Measurements from ENCODE around the gene DUSP14. TPM values are rescaled to one million over a fixed set of nuclear protein-coding genes. Genes with fewer than 3 reads are reported as not detected.

DUSP14 gene
- polyA plus RNA-seq, 1 experiment: 152 TPM

DNA sequence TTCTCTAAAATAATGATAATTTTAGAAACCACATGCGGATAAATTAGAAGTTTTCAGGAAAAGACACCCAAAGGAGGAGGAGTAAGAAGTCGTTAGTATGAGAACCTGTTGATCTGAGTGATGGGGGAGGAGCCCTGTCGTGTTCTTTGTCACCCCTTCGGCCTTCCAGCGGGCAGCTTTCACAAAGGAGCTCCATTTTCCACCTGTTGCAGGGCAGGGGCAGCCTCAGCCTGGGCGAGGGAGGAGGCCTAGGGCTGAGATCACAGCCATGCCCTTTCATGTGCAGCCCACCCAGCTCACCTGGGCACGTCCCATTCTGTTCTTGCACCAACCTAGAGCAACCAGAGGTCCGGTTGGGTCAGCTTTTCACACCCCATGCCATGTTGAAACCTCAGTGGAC lies 5.3 kb downstream of the DUSP14 start:
- no peaks in the 10 kb centered on the region for H3K27me3 ChIP-seq (ENCODE audit: control insufficient read depth, insufficient read depth, low read length)
- no peak overlapping the region for H3K4me3 ChIP-seq (ENCODE audit: low read depth, low read length)
- no peak for DNase-seq (ENCODE audit: low read depth)
- TF ChIP-seq, protein P1, sequence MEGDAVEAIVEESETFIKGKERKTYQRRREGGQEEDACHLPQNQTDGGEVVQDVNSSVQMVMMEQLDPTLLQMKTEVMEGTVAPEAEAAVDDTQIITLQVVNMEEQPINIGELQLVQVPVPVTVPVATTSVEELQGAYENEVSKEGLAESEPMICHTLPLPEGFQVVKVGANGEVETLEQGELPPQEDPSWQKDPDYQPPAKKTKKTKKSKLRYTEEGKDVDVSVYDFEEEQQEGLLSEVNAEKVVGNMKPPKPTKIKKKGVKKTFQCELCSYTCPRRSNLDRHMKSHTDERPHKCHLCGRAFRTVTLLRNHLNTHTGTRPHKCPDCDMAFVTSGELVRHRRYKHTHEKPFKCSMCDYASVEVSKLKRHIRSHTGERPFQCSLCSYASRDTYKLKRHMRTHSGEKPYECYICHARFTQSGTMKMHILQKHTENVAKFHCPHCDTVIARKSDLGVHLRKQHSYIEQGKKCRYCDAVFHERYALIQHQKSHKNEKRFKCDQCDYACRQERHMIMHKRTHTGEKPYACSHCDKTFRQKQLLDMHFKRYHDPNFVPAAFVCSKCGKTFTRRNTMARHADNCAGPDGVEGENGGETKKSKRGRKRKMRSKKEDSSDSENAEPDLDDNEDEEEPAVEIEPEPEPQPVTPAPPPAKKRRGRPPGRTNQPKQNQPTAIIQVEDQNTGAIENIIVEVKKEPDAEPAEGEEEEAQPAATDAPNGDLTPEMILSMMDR (IDR thresholded peaks at IDR 0.05; ENCODE audit: insufficient read depth, low read depth, low read length): no peak
- CTCF ChIA-PET: interaction anchor here (1.0 to 1.6 kb wide), 3 partner anchors 11 to 48 kb away, joined by 3 to 4 read pairs (median 3); no protein-coding TSS in a partner anchor
- no peaks in the 10 kb centered on the region for H3K36me3 ChIP-seq (ENCODE audit: control insufficient read depth, insufficient read depth, low read length)
- POLR2A ChIA-PET: interaction anchor here (0.6 kb wide), 1 partner anchor 35 kb away, joined by 4 read pairs; no protein-coding TSS in a partner anchor

DNA sequence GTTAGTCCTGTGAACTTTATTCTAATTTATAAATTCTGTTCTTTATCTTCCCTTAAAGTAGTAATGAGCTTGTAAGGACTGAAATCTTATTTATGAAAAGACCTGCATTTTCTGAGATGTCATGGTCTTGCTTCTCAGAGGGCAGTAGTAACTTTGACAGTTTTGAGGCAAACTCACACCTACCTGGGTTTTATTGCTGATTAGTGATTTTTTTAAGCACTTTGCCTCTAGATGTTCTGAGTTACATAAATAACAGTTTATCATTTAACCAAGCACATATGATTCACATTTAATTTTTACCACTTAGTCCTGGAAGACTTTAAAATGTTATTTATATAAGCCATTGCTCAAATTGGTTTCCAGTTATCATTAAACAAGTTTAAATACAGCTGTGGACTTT lies 10.7 kb downstream of the DUSP14 start:
- Histone ChIP-seq H3K36me3 (ENCODE audit: control insufficient read depth, insufficient read depth, low read length) (peaks cover 1% of the 10 kb centered on the region; the same call in 1 of the 2 replicates), H3K27me3 (ENCODE audit: control insufficient read depth, insufficient read depth, low read length) (no peaks in the 10 kb centered on the region), H3K4me3 (ENCODE audit: low read depth, low read length) (no peak overlapping the region)
- ChIA-PET CTCF (interaction anchor here (0.5 to 1.8 kb wide), 2 partner anchors 24 to 127 kb away, joined by 4 read pairs; no protein-coding TSS in a partner anchor), POLR2A (no interaction called here)
- TF ChIP-seq, protein P1 (IDR thresholded peaks at IDR 0.05; ENCODE audit: insufficient read depth, low read depth, low read length): no peak
- DNase-seq (ENCODE audit: low read depth): no peak

- peaks cover 5% of the 10 kb centered on the region for H3K36me3 ChIP-seq (ENCODE audit: control insufficient read depth, insufficient read depth, low read length)
- H3K27me3 ChIP-seq (ENCODE audit: control insufficient read depth, insufficient read depth, low read length): no peaks in the 10 kb centered on the region
- ChIA-PET POLR2A (no interaction called here), CTCF (no interaction called here)
- TF ChIP-seq, protein P1 (IDR thresholded peaks at IDR 0.05; ENCODE audit: insufficient read depth, low read depth, low read length): no peak
- H3K4me3 ChIP-seq (ENCODE audit: low read depth, low read length): no peak overlapping the region
- no peak for DNase-seq (ENCODE audit: low read depth)
These were observed 12.6 kb downstream of the DUSP14 start for GRCh38 chr17:37502009-37502936.

DNA sequence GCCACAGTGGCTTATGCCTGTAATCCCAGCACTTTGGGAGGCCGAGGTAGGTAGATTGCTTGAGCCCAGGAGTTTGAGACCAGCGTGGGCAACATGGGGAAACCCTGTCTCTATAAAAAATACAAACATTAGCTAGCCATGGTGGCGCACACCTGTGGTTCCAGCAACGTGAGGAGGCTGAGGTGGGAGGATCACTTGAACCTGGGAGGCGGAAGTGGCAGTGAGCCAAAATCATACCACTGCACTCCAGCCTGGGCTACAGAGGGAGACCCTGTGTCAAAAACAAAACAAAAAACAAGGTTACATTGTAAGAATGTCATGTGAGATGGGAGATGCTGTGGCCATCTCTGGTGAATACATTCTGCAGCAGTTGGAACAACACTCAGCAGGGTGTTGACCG lies 13.5 kb downstream of the DUSP14 start:
- POLR2A ChIA-PET: no interaction called here
- CTCF ChIA-PET: no interaction called here
- H3K4me3 ChIP-seq (ENCODE audit: low read depth, low read length): no peak overlapping the region

GRCh38 chr17:37505333-37505732 lies 15.6 kb downstream of the DUSP14 start:
- DNase-seq (ENCODE audit: low read depth): no peak
- POLR2A ChIA-PET: no interaction called here
- no peaks in the 10 kb centered on the region for H3K27me3 ChIP-seq (ENCODE audit: control insufficient read depth, insufficient read depth, low read length)
- CTCF ChIA-PET: interaction anchor here (0.6 to 1.3 kb wide), 5 partner anchors 11 to 132 kb away, joined by 3 to 4 read pairs (median 4); no protein-coding TSS in a partner anchor
- H3K4me3 ChIP-seq (ENCODE audit: low read depth, low read length): no peak overlapping the region
- TF ChIP-seq, protein P1 (IDR thresholded peaks at IDR 0.05; ENCODE audit: insufficient read depth, low read depth, low read length): no peak
- H3K36me3 ChIP-seq (ENCODE audit: control insufficient read depth, insufficient read depth, low read length): peaks cover 9% of the 10 kb centered on the region

More for the DNA sequence above, 13.5 kb downstream of the DUSP14 start:
- TF ChIP-seq, protein P1 (IDR thresholded peaks at IDR 0.05; ENCODE audit: insufficient read depth, low read depth, low read length): no peak
- H3K36me3 ChIP-seq (ENCODE audit: control insufficient read depth, insufficient read depth, low read length): peaks cover 6% of the 10 kb centered on the region
- DNase-seq (ENCODE audit: low read depth): no peak
- no peaks in the 10 kb centered on the region for H3K27me3 ChIP-seq (ENCODE audit: control insufficient read depth, insufficient read depth, low read length)
